RPMI8226 (cell line): Measurements from ENCODE around the gene RPS8.
"Not testable (repeated sequence)": the region's sequence is repeated elsewhere in the genome, so short reads cannot be mapped to it uniquely, and the experiment has no call there.

Experiments used
- DNase-seq: peaks from one replicate; pipeline ENCODE4 v3.0.0-alpha.2; 2015

The RPS8 gene

GRCh38 chr1:44783697-44784093 is 8.4 kb downstream of the RPS8 start:
- DNase-seq, result no peak

- DNase-seq, result no peak
Measured at GRCh38 chr1:44784094-44785028, 9.0 kb downstream of the RPS8 start.

DNA sequence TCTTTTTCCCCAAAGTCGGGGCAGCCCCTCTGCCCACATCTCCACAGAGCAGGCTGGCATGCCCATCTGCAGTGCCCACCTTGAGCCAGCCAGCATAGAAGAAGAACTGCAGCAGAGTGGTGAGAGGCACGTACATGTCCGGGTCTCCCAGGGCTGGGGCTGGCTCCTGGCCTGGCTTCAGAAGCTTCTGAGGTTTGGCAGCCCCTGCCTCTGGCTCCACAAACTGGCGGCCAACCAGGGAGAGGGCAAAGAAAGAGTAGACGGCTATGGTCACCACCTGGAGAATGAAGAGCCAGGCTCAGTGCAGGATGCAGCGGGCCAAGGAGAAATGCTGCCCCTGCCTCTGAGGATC is 9.7 kb downstream of the RPS8 start:
- no peak for DNase-seq

DNA sequence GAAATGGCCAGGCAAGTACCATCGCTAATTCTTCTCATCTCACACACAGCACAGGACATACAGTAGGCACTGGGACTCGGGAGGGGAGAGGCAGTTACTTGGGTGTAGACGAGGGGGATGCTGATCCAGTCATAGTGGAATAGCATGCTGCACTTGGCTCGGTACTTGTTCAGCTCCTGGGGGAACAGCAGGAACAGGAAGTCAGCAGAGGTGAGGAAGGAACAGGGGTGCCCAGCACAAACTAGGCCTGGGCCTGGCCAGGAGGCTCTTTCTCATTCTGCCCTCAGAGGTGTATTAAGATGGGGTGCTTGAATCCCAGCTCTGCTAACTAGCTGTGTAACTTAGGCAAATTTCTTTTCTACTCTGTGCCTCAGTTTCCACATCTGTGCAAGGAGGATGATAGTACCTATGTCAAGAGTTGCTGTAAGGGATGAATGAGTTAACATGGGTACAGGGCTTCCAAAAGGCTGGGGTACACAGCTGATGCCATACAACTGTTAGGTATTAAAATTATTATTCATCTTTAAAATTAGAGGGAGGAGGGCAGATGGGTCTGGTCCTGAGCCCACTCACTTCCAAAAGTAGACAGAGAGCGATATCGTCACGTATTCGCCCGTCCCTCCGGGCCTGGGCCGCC is 10.3 kb downstream of the RPS8 start:
- DNase-seq, result no peak

DNA sequence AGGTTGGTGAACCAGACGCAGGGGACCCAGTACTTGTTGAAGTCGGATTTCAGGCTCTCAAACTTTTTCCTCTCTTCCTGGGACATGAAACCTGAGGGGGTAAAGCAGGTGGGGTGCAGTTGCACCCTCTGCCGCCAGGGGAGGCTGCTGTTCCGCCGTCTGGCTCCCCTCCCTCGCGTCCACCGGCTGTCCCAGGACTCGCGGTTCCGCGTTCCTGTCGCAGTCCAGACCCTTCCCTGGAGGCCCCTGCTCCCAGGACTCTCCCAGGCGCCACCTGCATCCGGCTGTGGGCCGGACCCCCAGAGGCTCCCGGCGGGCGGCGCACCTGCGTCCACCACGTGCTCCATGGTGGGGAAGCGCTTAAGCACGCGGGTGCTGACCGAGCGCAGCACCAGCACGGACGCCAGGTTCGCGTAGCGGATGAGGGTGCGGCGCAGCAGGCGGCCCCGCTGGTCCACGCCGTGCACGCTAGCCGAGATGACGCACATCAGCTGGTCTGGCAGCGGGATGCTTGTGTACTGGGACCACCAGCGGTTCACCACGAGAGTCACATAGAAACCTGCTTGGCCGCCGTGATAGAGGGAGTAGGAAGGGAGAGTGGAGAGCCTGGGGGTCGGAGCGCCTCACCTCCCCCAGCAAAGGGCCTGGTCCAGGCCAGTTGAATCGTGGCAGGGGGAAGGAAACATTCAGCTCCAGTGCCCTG is 10.9 kb downstream of the RPS8 start:
- peak; percentile 77 for DNase-seq

- DNase-seq, result no peak
Measured at GRCh38 chr1:44786841-44787426, 11.6 kb downstream of the RPS8 start.

- DNase-seq, result no peak
Measured at GRCh38 chr1:44787506-44787905, 12.2 kb downstream of the RPS8 start.

- no peak for DNase-seq
Measured at GRCh38 chr1:44788120-44788860, 12.9 kb downstream of the RPS8 start, which contains the start of gene BEST4. BEST4 (minus strand) TSS chr1:44788170; CDS start chr1:44787705, 465 bp downstream.

- DNase-seq, result no peak
Measured at GRCh38 chr1:44790968-44791801, 15.8 kb downstream of the RPS8 start.

GRCh38 chr1:44792736-44793502 is 17.6 kb downstream of the RPS8 start:
- no peak for DNase-seq

DNA sequence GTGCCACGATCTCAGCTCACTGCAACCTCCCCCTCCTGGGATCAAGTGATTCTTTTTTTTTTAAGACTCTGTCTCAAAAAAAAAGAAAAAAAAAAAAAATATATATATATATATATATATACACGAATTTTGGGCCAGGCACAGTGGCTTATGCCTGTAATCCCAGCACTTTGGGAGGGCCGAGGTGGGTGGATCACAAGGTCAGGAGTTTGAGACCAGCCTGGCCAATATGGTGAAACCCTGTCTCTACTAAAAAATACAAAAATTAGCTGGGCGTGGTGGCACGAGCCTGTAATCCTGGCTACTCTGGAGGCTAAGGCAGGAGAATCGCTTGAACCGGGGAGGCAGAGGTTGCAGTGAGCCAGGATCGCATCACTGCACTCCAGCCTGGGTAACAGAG is 22.5 kb downstream of the RPS8 start:
- not testable (repeated sequence) for DNase-seq

GRCh38 chr1:44798481-44799365 is 23.4 kb downstream of the RPS8 start:
- DNase-seq, result no peak

DNA sequence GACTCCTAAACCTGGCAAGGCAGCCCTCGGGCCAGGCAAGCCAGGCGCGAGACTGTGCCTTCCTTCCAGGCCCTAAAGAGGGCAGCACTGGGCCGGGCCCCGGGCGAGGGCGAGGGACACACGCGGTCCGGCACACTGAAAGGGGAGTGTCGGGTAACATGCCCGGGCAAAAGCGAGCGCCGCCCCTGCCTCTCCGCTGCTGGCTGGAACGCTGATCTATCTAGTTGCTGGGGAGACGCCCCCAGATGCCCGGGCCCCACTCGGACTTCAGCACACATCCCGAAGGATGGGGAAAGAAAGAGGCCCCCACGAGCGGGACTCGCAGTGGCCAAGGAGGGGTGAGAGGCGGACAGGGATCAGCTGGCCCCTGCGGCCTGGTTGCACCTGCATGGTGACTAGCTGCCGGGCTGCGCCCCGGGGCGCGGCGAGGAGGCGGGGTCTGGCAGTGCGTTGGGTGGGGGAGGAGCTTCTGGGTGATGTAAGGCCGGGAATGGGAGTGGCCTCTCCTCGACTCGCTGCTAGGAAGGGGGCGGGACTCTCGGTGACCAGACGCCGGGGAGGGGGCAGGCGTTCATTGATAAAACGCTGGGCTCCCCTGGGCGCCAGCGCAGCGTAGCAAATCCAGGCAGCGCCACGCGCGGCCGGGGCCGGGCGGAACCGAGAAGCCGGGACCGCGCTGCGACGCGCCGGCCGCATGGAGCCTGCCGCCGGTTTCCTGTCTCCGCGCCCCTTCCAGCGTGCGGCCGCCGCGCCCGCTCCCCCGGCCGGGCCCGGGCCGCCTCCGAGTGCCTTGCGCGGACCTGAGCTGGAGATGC is 24.6 kb downstream of the RPS8 start, which contains the start of gene PLK3:
Gene PLK3, plus strand, starts transcription at position 608 of the 815 bp plus-strand sequence. Its CDS starts 87 bp downstream, at position 695.
- peak; percentile 100 for DNase-seq

- peak; percentile 62 for DNase-seq
Measured at GRCh38 chr1:44801491-44802305, 26.4 kb downstream of the RPS8 start.

GRCh38 chr1:44802306-44803061 is 27.1 kb downstream of the RPS8 start:
- no peak for DNase-seq

GRCh38 chr1:44803062-44803311 is 27.6 kb downstream of the RPS8 start:
- DNase-seq, result no peak
